GM12878 (cell line): Measurements from ENCODE around the gene DMBX1. TPM values are rescaled to one million over a fixed set of nuclear protein-coding genes. Genes with fewer than 3 reads are reported as not detected.
A peak's percentile ranks its signal among the peaks of the same experiment; 100 is the strongest.

ENCODE experiments used
- ATAC-seq: fragments of 200-7000 bp; cut with Tn5 transposase; 3 replicates; pipeline ENCODE4 v1.9.1; 2020; ENCODE audit warnings: mild to moderate bottlenecking, moderate library complexity
- BruUV-seq: library from RNA; stranded (reverse); fragments of 400-500 nt; replicated peaks from 2 replicates; lab custom pipeline; 2021; lab: Mats Ljungman, UMichigan
- CTCF ChIA-PET: fragments of 300-600 bp; sonication (Branson Sonifier 250); formaldehyde crosslinking; extraction: SDS; loops from one replicate; lab custom pipeline; 2021; ENCODE audit warnings: inconsistent platforms; lab: Yijun Ruan, JAX
- POLR2A ChIA-PET: fragments of 350-600 bp; formaldehyde crosslinking; extraction: SDS; loops from one replicate; lab custom pipeline; 2021; ENCODE audit warnings: inconsistent platforms; lab: Charles Lee
- RAD21 ChIA-PET: fragments of 300-600 bp; sonication (Branson Sonifier 250); formaldehyde crosslinking; loops from one replicate; lab custom pipeline; 2023; ENCODE audit warnings: antibody characterized with exemption; ENCODE audit not compliant: unreplicated experiment; lab: Charles Lee
- SMC1A ChIA-PET: fragments of 300-600 bp; sonication (Branson Sonifier 250); formaldehyde crosslinking; loops from one replicate; lab custom pipeline; 2023; ENCODE audit not compliant: unreplicated experiment, uncharacterized antibody; lab: Charles Lee
- DNase-seq: peaks from one replicate; pipeline ENCODE4 v3.0.0-alpha.2; 2011; ENCODE audit warnings: low read depth, low spot score
- FAIRE-seq: peaks from 3 replicates; lab custom pipeline; 2011; peaks lifted over from hg19 to GRCh38; lab: Jason Lieb, UNC
- H2AFZ ChIP-seq: 2 replicates; pipeline ENCODE4 v1.6.0; 2011; ENCODE audit warnings: low read depth, low read length, control low read depth; ENCODE audit not compliant: control insufficient read depth
- H3K27ac ChIP-seq: 2 replicates; pipeline ENCODE4 v1.5.1; 2011; ENCODE audit warnings: control low read depth; ENCODE audit not compliant: control insufficient read depth, insufficient read depth
- H3K27me3 ChIP-seq, 2 experiments: replicated peaks in 1 of 2; 2 replicates each; pipeline versions ENCODE4 v1.6.0 to v1.6.1; 2011; ENCODE audit warnings: low read length in 1 of 2; ENCODE audit not compliant: control insufficient read depth in 2 of 2, insufficient read depth in 2 of 2
- H3K36me3 ChIP-seq, 2 experiments: 2 replicates each; pipeline ENCODE4 v1.5.1; 2011; ENCODE audit warnings: low read length in 1 of 2; ENCODE audit not compliant: control insufficient read depth in 2 of 2, insufficient read depth in 2 of 2
- H3K4me1 ChIP-seq: 2 replicates; pipeline ENCODE4 v1.6.1; 2011; ENCODE audit warnings: mild to moderate bottlenecking, low read length, moderate library complexity, mixed read lengths; ENCODE audit not compliant: control insufficient read depth, insufficient read depth
- H3K4me2 ChIP-seq: 2 replicates; pipeline ENCODE4 v1.6.0; 2011; ENCODE audit warnings: control low read depth; ENCODE audit not compliant: control insufficient read depth, insufficient read depth
- H3K4me3 ChIP-seq: fragments of 200-600 bp; sonication (generic); 2 replicates; pipeline ENCODE4 v1.5.1; 2016
- H3K79me2 ChIP-seq: 2 replicates; pipeline ENCODE4 v1.6.0; 2011; ENCODE audit warnings: low read length; ENCODE audit not compliant: control insufficient read depth, insufficient read depth
- H3K9ac ChIP-seq: 2 replicates; pipeline ENCODE4 v1.8.0; 2011; ENCODE audit warnings: low read length, control low read depth, mixed read lengths; ENCODE audit not compliant: control insufficient read depth, insufficient read depth
- H3K9me3 ChIP-seq: replicated peaks from 3 replicates; pipeline ENCODE4 v1.5.1; 2011; ENCODE audit warnings: mild to moderate bottlenecking, low read length; ENCODE audit not compliant: control insufficient read depth, insufficient read depth
- H4K20me1 ChIP-seq: 2 replicates; pipeline ENCODE4 v1.6.0; 2011; ENCODE audit not compliant: control insufficient read depth, insufficient read depth
- BRCA1 ChIP-seq: IDR thresholded peaks from 2 replicates; pipeline ENCODE4 v1.6.1; 2011; ENCODE audit warnings: low read depth, low read length, improper control_type of control experiment
- CHD1 ChIP-seq: IDR thresholded peaks from 2 replicates; pipeline ENCODE4 v1.6.1; 2012; ENCODE audit warnings: low read depth, low read length, improper control_type of control experiment
- EED ChIP-seq: sonication (generic); IDR thresholded peaks from 2 replicates; pipeline ENCODE4 v1.6.1; 2016; ENCODE audit warnings: antibody characterized with exemption, low read depth
- HCFC1 ChIP-seq: fragments of 150-350 bp; IDR thresholded peaks from 2 replicates; pipeline ENCODE4 v1.6.1; 2014; ENCODE audit warnings: low read length
- KAT2A ChIP-seq: conservative IDR thresholded peaks from 2 replicates; pipeline ENCODE4 v1.6.1; 2011; ENCODE audit warnings: low read depth, low read length; ENCODE audit not compliant: control insufficient read depth
- KLF5 ChIP-seq: fragments of 450-650 bp; IDR thresholded peaks from 2 replicates; pipeline ENCODE4 v1.6.1; 2014; ENCODE audit warnings: mild to moderate bottlenecking; ENCODE audit not compliant: partially characterized antibody
- MLLT1 ChIP-seq: fragments of 450-650 bp; IDR thresholded peaks from 2 replicates; pipeline ENCODE4 v1.6.1; 2016; ENCODE audit warnings: mild to moderate bottlenecking
- POU2F2 ChIP-seq: IDR thresholded peaks from 3 replicates; pipeline ENCODE4 v1.6.1; 2011; ENCODE audit warnings: low read depth, mild to moderate bottlenecking, low read length, borderline replicate concordance
- SMARCA5 ChIP-seq: fragments of 450-650 bp; IDR thresholded peaks from 2 replicates; pipeline ENCODE4 v1.6.1; 2017; ENCODE audit warnings: mild to moderate bottlenecking
- STAT1 ChIP-seq: fragments of 450-650 bp; conservative IDR thresholded peaks from 2 replicates; pipeline ENCODE4 v1.6.1; 2014; ENCODE audit warnings: antibody characterized with exemption, mild to moderate bottlenecking
- TCF7 ChIP-seq: IDR thresholded peaks from 2 replicates; pipeline ENCODE4 v1.6.1; 2014; ENCODE audit warnings: antibody characterized with exemption, borderline replicate concordance
- ZNF217 ChIP-seq: fragments of 450-650 bp; IDR thresholded peaks from 2 replicates; pipeline ENCODE4 v1.6.1; 2017; ENCODE audit warnings: antibody characterized with exemption, mild to moderate bottlenecking
- WGBS: methylation state at CpG from one replicate; pipeline ENCODE4 v1.1.6; 2016; ENCODE audit warnings: low lambda C conversion rate; ENCODE audit not compliant: insufficient replicate concordance, insufficient coverage; ENCODE audit errors: missing lambda C conversion rate; 5-methylcytosine and 5-hydroxymethylcytosine counted together
- in situ Hi-C: fragments of 300-500 bp; cut with MboI; formaldehyde crosslinking; loops from 9 replicates; pipeline ENCODE4 v1.14.3; 2018; ENCODE audit warnings: mixed read lengths
- intact Hi-C: fragments of 100-400 bp; cut with micrococcal nuclease; formaldehyde crosslinking; loops from one replicate; pipeline ENCODE4 v1.14.2; 2022; ENCODE audit not compliant: unreplicated experiment
- polyA plus RNA-seq, 11 experiments: library from polyadenylated mRNA; depleted of rRNA in 4 of 11; unstranded in 6 of 11; stranded (reverse) in 5 of 11; fragments of >200 nt; fragmentation: Nextera tagmentation in 4 of 11; fragmentation: Illumina TruSeq in 1 of 11; extraction: Ambion mirVana in 4 of 11; extraction: Trizol in 1 of 11; gene quantifications; 1 replicate in 1 of 11; 2 replicates in 10 of 11; pipeline versions ENCODE4 v1.2.1 to v1.2.3, GENCODE V29; 2011 to 2016; ENCODE audit warnings: inconsistent platforms in 2 of 11, missing spikeins in 2 of 11, low read depth in 1 of 11
- total RNA-seq, 4 experiments: library from RNA; depleted of rRNA in 3 of 4; stranded (reverse); fragments of >200 nt in 3 of 4; fragmentation: Illumina TruSeq in 1 of 4; extraction: Trizol in 1 of 4; gene quantifications; 2 replicates each; pipeline versions ENCODE4 v1.2.1 to v1.2.3, GENCODE V29; 2013 to 2021
- TF ChIP-seq, protein P1 (sequence below): IDR thresholded peaks from 2 replicates; pipeline ENCODE4 v1.6.1; 2012; ENCODE audit warnings: low read length, inconsistent platforms
- TF ChIP-seq, protein P2 (sequence below): IDR thresholded peaks from 2 replicates; pipeline ENCODE4 v1.6.1; 2011; ENCODE audit warnings: low read depth, low read length, improper control_type of control experiment, borderline replicate concordance

Gene DMBX1
- total and polyA plus RNA-seq, 10 of the 15 experiments (the other 5 are each of a cell fraction or from before 2014, with no cell fraction given): 0.03 TPM; not detected in 9

DNA sequence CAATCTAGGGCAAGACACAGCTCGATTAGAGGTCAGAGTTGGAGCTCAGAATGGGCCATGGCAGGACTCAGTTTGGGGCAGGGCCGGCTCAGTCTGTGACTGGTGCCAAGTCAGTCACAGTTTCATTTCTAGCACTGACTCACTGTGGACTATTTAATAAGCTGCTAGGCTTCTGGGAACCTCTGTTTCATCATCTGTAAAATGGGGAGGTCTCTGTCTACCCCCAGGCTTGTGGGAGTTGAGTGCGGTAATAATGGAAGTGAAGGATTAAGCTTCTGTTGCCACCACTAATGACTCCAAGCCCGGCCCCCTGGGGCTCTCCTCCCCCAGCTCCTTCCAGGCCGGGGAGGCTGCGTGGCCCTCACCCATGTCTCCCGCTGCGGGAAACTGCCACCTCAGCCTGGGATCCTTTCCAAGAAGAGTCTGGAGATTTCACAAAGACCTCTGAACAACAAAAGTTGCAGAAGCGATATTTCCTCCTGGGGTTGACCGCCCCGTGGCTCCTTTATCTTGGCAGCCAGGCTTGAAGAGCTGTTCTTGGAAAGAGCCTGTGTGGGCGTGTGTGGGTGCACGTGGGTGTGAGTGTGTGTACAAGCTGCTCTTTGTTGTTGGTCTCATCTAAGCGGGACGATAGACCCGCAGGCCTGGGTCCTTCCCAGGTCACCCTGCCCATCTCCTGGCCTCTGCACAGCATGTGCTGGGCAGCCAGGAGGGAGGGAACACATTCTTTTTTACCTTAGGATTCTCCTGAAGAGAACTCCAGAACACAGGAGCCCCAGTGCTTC, 32.7 kb downstream of the DMBX1 start:
- ATAC-seq (peak; percentile 90), DNase-seq (no peak), FAIRE-seq (no peak)
- H3K9ac ChIP-seq: no peak overlapping the region
- no peak overlapping the region; the same call in 1 of the 2 replicates for H2AFZ ChIP-seq
- H3K4me3 ChIP-seq: no peak overlapping the region
- ChIA-PET POLR2A (interaction anchor here (0.7 kb wide), 1 partner anchor 84 kb away, joined by 3 read pairs; no protein-coding TSS in a partner anchor), CTCF (interaction anchor here (0.9 to 1.8 kb wide), 6 partner anchors 11 to 189 kb away, joined by 3 to 9 read pairs (median 4); a partner anchor contains a TSS), RAD21 (no interaction called here), SMC1A (interaction anchor here (1.1 kb wide), 1 partner anchor 45 kb away, joined by 4 read pairs; no protein-coding TSS in a partner anchor)
- in situ Hi-C loops (no loop called here), intact Hi-C loops (no loop called here)
- no peaks in the 10 kb centered on the region for H3K36me3 ChIP-seq
- peaks cover 12% of the 10 kb centered on the region for H3K4me1 ChIP-seq
- no peaks in the 10 kb centered on the region for H4K20me1 ChIP-seq
- no peak overlapping the region; the same call in 1 of the 2 replicates for H3K4me2 ChIP-seq
- WGBS: 6% methylated on average over 16 of the region's 16 CpGs
- no peaks in the 10 kb centered on the region for H3K9me3 ChIP-seq
- H3K27ac ChIP-seq: no peak overlapping the region
- H3K79me2 ChIP-seq: no peaks in the 10 kb centered on the region
- peaks cover 0 to 2% of the 10 kb centered on the region in 2 experiments; a peak in 1 of 4 replicates for H3K27me3 ChIP-seq
- no TSS peak for BruUV-seq
- TF ChIP-seq, protein P1, sequence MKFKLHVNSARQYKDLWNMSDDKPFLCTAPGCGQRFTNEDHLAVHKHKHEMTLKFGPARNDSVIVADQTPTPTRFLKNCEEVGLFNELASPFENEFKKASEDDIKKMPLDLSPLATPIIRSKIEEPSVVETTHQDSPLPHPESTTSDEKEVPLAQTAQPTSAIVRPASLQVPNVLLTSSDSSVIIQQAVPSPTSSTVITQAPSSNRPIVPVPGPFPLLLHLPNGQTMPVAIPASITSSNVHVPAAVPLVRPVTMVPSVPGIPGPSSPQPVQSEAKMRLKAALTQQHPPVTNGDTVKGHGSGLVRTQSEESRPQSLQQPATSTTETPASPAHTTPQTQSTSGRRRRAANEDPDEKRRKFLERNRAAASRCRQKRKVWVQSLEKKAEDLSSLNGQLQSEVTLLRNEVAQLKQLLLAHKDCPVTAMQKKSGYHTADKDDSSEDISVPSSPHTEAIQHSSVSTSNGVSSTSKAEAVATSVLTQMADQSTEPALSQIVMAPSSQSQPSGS: no peak
- TF ChIP-seq POU2F2: no peak
- TF ChIP-seq TCF7: no peak
- TF ChIP-seq MLLT1: no peak
- no peak for TF ChIP-seq HCFC1
- TF ChIP-seq BRCA1: no peak
- TF ChIP-seq CHD1: no peak
- TF ChIP-seq, protein P2, sequence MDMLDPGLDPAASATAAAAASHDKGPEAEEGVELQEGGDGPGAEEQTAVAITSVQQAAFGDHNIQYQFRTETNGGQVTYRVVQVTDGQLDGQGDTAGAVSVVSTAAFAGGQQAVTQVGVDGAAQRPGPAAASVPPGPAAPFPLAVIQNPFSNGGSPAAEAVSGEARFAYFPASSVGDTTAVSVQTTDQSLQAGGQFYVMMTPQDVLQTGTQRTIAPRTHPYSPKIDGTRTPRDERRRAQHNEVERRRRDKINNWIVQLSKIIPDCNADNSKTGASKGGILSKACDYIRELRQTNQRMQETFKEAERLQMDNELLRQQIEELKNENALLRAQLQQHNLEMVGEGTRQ: no peak
- no peak for TF ChIP-seq KAT2A
- no peak for TF ChIP-seq STAT1
- no peak for TF ChIP-seq KLF5
- TF ChIP-seq EED: no peak
- no peak for TF ChIP-seq SMARCA5
- TF ChIP-seq ZNF217: no peak
